Adrenal gland (tissue), 12 donors: ENCODE data around the gene MATK. TPM values are rescaled to one million over a fixed set of nuclear protein-coding genes. Genes with fewer than 3 reads are reported as not detected.
A peak's percentile ranks its signal among the peaks of the same experiment; 100 is the strongest.

Experiments used
- DNase-seq, 7 donors: peaks; one replicate each; pipeline ENCODE4 v3.0.0-alpha.2; 2019 to 2020
- H3K27ac ChIP-seq, 5 donors: fragments of 200-600 bp; sonication (generic) in 4 of 5; 1 replicate in 3 of 5; 2 replicates in 2 of 5; pipeline versions ENCODE4 v1.5.1 to v1.8.0; 2016 to 2020; ENCODE audit warnings: mild to moderate bottlenecking in 1 of 5
- H3K27me3 ChIP-seq: fragments of 200-600 bp; 2 replicates; pipeline ENCODE4 v1.8.0; 2021
- H3K36me3 ChIP-seq, 2 donors: fragments of 200-600 bp; replicated peaks in 1 of 2; 1 replicate in 1 of 2; 2 replicates in 1 of 2; pipeline versions ENCODE4 v1.5.1 to v1.8.0; 2018 to 2022
- H3K4me1 ChIP-seq, 2 donors: fragments of 200-600 bp; replicated peaks in 1 of 2; 1 replicate in 1 of 2; 2 replicates in 1 of 2; pipeline versions ENCODE4 v1.5.1 to v1.8.0; 2018 to 2021
- H3K4me3 ChIP-seq, 4 donors: fragments of 200-600 bp; sonication (generic) in 3 of 4; one replicate each; pipeline ENCODE4 v1.5.1; 2016 to 2018
- H3K9me3 ChIP-seq, 3 donors: fragments of 200-600 bp; sonication (generic) in 1 of 3; replicated peaks in 1 of 3; 1 replicate in 2 of 3; 2 replicates in 1 of 3; pipeline versions ENCODE4 v1.5.1 to v1.8.0; 2016 to 2021
- POLR2A ChIP-seq, 2 donors: fragments of 450-650 bp; IDR thresholded peaks; one replicate each; pipeline ENCODE4 v1.6.1; 2017; ENCODE audit warnings: antibody characterized with exemption in 2 of 2, mild to moderate bottlenecking in 2 of 2, moderate library complexity in 1 of 2
- WGBS, 4 donors: extraction: QIAGEN DNeasy Blood & Tissue Kit in 2 of 4; methylation state at CpG; one replicate each; pipeline versions ENCODE4 v1.1.5 to v1.1.7; 2013 to 2017; 5-methylcytosine and 5-hydroxymethylcytosine counted together
- intact Hi-C, 2 donors: fragments of 100-400 bp; cut with DNase I; formaldehyde crosslinking; loops; one replicate each; pipeline versions ENCODE4 v1.14.1 to v1.15.0; 2022 to 2023
- polyA plus RNA-seq, 3 donors: library from polyadenylated mRNA; stranded (reverse); fragments of 200-250 nt in 2 of 3; fragments of 350-450 nt in 1 of 3; fragmentation: Illumina TruSeq in 1 of 3; extraction: RNeasy Lipid Tissue Mini Kit (QIAGEN cat#74804) in 1 of 3; gene quantifications; one replicate each; pipeline ENCODE4 v1.2.3, GENCODE V29; 2013 to 2014
- total RNA-seq, 9 donors: library from RNA; depleted of rRNA in 4 of 9; stranded (reverse); fragments of >200 nt in 4 of 9; fragments of 120-200 nt in 1 of 9; fragmentation: NEBNext Ultra II Directional in 1 of 9; extraction: Animal tissue kit (Norgen Biotek cat#: 25700) in 1 of 9; gene quantifications; one replicate each; pipeline versions ENCODE4 v1.1.0 to v1.2.4, GENCODE V29; 2013 to 2023
- TF ChIP-seq, protein P1 (sequence below), 6 experiments: fragments of 450-650 bp in 4 of 6; fragments of 200-600 bp in 2 of 6; sonication (generic) in 1 of 6; IDR thresholded peaks; 1 replicate in 5 of 6; 2 replicates in 1 of 6; pipeline versions ENCODE4 v1.5.1 to v1.8.0; 2016 to 2021; ENCODE audit warnings: antibody characterized with exemption in 6 of 6, mild to moderate bottlenecking in 2 of 6, moderate library complexity in 1 of 6
- donor health status: healthy with polysubstance abuse.
- donor health status: Bipolar disorder and iron deficiency.
- donor health status: DM: yes; HTN: yes; CAD: no.
- donor health status: DM: no; HTN: no; CAD: no.
- donor health status: DM: no; HTN: no; CAD: no.
- donor health status: DM: yes; HTN: yes; CAD: no.

MATK gene
- total and polyA plus RNA-seq, 12 donors = 0.26 to 20.7 (median 1.4) TPM

DNA sequence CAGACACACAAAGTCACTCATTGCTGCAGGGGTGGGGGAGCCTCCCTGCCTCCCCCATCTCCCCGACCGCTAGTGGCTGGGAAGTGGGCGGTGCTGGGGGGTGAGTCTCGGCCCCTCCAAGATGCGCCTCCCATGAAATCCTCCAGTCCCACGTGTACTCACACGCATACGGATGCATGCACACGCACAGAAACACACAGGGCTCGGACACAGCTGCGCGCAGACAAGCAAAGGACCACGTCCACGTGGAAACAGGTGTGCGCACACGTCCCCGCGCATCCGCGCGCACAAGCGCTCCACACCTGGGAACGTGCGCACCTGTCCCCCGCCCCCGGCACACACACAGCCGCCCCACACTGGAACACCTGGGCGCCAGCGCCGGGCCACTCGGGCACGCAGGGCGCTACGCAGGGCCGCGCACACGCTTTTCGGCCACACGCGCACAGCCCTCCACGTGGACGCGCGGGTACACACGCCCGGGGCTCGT is 687 bp downstream of the MATK start:
- TF ChIP-seq, protein P1, sequence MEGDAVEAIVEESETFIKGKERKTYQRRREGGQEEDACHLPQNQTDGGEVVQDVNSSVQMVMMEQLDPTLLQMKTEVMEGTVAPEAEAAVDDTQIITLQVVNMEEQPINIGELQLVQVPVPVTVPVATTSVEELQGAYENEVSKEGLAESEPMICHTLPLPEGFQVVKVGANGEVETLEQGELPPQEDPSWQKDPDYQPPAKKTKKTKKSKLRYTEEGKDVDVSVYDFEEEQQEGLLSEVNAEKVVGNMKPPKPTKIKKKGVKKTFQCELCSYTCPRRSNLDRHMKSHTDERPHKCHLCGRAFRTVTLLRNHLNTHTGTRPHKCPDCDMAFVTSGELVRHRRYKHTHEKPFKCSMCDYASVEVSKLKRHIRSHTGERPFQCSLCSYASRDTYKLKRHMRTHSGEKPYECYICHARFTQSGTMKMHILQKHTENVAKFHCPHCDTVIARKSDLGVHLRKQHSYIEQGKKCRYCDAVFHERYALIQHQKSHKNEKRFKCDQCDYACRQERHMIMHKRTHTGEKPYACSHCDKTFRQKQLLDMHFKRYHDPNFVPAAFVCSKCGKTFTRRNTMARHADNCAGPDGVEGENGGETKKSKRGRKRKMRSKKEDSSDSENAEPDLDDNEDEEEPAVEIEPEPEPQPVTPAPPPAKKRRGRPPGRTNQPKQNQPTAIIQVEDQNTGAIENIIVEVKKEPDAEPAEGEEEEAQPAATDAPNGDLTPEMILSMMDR (IDR thresholded peaks at IDR 0.05) = no peak
- no peak for TF ChIP-seq POLR2A (IDR thresholded peaks at IDR 0.05)
- DNase-seq = no peak
- Histone ChIP-seq H3K4me1 (no peaks in the 10 kb centered on the region), H3K4me3 (peak overlapping the region in 1 of 4 donors; percentile 32), H3K27me3 (peaks cover 15% of the 10 kb centered on the region), H3K27ac (no peak overlapping the region), H3K36me3 (no peaks in the 10 kb centered on the region), H3K9me3 (peaks cover 0 to 17% (median 0%) of the 10 kb centered on the region in 3 donors)
- 0 to 4% (median 1%) methylated on average over 17 to 47 of the region's 47 CpGs; no CpG with 5 or more reads in 1 of the 4 donors for WGBS, 4 donors
- intact Hi-C loops = no loop called here

DNA sequence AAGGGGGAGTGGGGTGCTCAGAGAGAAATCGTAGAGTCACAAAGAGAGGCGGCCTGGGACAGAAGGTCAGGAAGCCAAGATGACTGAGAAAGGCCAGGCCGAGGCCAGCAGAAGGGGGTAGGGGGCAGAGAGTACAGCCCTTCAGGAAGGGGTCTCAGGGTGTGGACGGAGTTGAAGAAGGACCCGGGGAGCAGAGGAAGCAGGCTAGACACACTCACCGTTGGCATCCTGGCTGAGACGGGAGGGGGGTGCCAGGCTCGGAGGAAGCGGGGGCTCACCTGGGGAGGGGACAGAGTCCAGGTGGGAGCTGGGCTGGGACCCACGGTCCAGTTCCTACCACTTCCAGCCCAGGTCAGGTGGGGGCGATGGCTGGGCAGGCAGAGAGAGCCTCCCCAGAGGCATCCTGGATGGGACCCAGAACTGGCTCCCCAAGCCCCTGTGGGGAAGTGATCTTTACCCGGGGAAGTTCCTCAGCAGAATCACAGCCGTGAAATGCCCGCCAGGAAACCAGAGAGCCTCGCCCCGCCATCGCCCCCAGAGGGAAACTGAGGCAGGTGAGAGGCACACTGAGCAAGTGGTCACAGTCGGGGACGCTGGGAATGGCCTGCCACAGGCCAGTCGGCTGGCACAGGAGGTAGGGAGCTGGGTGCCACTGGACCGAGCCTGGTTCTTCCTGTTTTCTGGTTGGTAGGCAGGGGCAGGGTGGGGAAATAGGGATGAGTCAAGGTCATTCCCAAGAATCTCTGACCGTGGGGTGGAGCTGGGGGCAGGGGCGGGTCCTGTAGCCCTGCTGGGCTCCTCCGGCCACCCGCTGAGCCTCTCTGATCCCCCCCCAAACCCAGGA is 1.4 kb downstream of the MATK start:
- no peak for DNase-seq
- H3K36me3 ChIP-seq = no peaks in the 10 kb centered on the region
- intact Hi-C loops = no loop called here
- H3K27ac ChIP-seq = no peak overlapping the region
- WGBS, 4 donors = 10 to 23% (median 21%) methylated on average over 14 to 25 of the region's 25 CpGs
- TF ChIP-seq POLR2A (IDR thresholded peaks at IDR 0.05) = no peak
- TF ChIP-seq, protein P1 (IDR thresholded peaks at IDR 0.05) = no peak
- H3K9me3 ChIP-seq = peaks cover 0 to 17% (median 0%) of the 10 kb centered on the region in 3 donors
- no peak overlapping the region for H3K4me3 ChIP-seq
- no peaks in the 10 kb centered on the region for H3K4me1 ChIP-seq
- peaks cover 15% of the 10 kb centered on the region for H3K27me3 ChIP-seq

DNA sequence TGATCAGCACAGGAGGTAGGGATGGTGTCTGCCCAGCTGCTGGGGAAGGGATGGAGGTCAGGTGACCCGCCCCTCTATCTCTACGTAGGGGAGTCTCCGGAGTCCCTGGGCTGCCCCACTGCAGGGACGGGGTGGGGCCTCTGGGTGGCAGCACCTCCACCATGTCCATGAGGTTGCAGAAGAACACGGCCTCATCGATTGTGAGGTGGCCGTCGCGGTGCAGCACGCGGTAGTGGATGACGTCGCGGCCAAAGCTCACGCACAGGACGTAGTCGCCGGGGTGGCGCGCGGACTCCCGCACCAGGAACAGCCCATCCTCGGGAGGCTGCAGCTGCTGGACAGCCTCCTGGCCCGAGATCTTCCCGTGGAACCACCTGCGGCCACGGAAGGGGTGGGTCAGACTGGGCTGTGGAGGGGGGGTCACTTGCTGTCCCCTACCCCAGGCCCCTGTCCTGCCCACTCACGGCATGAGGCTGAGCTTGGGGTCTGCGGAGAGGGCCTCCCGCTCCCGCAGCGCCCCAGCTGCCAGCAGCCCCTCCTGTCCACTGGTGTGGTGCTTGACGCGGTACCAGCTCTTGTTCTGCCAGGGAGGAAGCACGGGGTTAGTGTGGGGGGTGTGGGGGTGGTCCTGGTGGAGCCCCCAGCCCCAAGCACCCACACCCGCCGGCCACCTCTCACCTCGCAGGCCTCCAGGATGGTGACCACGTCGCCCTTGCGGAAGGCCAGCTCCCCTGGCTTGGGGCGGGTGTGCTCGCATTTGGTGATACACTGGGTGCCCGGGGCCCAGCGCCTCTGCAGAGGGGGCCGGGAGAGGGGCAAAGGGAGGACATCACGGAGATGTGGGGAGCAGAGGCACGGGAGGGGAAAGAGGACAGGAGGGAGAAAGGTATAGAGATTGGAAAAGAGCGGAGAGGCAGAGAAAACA is 2.3 kb downstream of the MATK start:
- no peaks in the 10 kb centered on the region for H3K36me3 ChIP-seq
- H3K4me3 ChIP-seq = no peak overlapping the region
- no peaks in the 10 kb centered on the region for H3K4me1 ChIP-seq
- TF ChIP-seq, protein P1 (IDR thresholded peaks at IDR 0.05) = peak in 2 of 6 experiments; percentile 12 to 21
- TF ChIP-seq POLR2A (IDR thresholded peaks at IDR 0.05) = no peak
- DNase-seq = no peak
- H3K9me3 ChIP-seq = peaks cover 0 to 17% (median 0%) of the 10 kb centered on the region in 3 donors
- H3K27me3 ChIP-seq = peaks cover 15% of the 10 kb centered on the region
- no peak overlapping the region for H3K27ac ChIP-seq
- WGBS, 4 donors = 58 to 77% (median 72%) methylated on average over 10 to 49 of the region's 49 CpGs
- intact Hi-C loops = no loop called here

DNA sequence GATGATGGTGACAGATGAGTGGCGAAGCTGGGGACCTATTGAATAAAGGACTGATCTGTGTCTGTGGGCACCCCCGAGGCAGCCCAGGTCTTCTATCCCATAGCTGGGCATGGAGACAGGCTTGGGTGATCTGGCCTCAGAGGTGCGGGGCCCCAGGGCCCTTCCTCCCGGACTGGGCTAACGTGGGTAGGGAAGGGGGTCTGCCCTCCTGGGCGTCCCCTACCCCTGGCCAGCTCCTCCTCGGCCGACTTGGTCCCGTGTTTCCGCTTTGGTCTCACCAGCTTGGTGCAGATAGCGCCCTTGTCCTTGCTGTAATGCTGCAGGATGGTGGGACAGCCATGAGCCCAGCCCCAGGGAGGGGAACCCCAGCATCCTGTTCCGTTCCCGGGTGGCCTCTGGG is 3.3 kb downstream of the MATK start:
- intact Hi-C loops = no loop called here
- no peak for DNase-seq
- TF ChIP-seq, protein P1 (IDR thresholded peaks at IDR 0.05) = no peak
- TF ChIP-seq POLR2A (IDR thresholded peaks at IDR 0.05) = no peak
- 85 to 94% (median 87%) methylated on average over 11 to 13 of the region's 13 CpGs for WGBS, 4 donors
- no peak overlapping the region for H3K27ac ChIP-seq
- peaks cover 0 to 17% (median 0%) of the 10 kb centered on the region in 3 donors for H3K9me3 ChIP-seq
- no peak overlapping the region for H3K4me3 ChIP-seq
- peaks cover 15% of the 10 kb centered on the region for H3K27me3 ChIP-seq
- H3K4me1 ChIP-seq = no peaks in the 10 kb centered on the region
- no peaks in the 10 kb centered on the region for H3K36me3 ChIP-seq
